NOMO-1 treated with DMSO at 0.1 percent for 48 hours (cell line): ENCODE data around the gene PHF3.

Experiments
- DNase-seq: peaks from one replicate; lab custom pipeline; 2025; ENCODE audit not compliant: unreplicated experiment; lab: John Stamatoyannopoulos, UW

Gene PHF3, protein sequence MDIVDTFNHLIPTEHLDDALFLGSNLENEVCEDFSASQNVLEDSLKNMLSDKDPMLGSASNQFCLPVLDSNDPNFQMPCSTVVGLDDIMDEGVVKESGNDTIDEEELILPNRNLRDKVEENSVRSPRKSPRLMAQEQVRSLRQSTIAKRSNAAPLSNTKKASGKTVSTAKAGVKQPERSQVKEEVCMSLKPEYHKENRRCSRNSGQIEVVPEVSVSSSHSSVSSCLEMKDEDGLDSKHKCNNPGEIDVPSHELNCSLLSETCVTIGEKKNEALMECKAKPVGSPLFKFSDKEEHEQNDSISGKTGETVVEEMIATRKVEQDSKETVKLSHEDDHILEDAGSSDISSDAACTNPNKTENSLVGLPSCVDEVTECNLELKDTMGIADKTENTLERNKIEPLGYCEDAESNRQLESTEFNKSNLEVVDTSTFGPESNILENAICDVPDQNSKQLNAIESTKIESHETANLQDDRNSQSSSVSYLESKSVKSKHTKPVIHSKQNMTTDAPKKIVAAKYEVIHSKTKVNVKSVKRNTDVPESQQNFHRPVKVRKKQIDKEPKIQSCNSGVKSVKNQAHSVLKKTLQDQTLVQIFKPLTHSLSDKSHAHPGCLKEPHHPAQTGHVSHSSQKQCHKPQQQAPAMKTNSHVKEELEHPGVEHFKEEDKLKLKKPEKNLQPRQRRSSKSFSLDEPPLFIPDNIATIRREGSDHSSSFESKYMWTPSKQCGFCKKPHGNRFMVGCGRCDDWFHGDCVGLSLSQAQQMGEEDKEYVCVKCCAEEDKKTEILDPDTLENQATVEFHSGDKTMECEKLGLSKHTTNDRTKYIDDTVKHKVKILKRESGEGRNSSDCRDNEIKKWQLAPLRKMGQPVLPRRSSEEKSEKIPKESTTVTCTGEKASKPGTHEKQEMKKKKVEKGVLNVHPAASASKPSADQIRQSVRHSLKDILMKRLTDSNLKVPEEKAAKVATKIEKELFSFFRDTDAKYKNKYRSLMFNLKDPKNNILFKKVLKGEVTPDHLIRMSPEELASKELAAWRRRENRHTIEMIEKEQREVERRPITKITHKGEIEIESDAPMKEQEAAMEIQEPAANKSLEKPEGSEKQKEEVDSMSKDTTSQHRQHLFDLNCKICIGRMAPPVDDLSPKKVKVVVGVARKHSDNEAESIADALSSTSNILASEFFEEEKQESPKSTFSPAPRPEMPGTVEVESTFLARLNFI (N-terminal part only)

GRCh38 chr6:63635588-63636517 lies at the start of gene PHF3:
TSS of gene PHF3 (plus strand) at chr6:63635802. CDS start at chr6:63646552, 10,750 bp downstream.
- DNase-seq, result peak; percentile 88

GRCh38 chr6:63589952-63590411 lies 45.6 kb upstream of the PHF3 start:
- no peak for DNase-seq

- DNase-seq, result no peak
Observed at GRCh38 chr6:63592886-63593285, 42.7 kb upstream of the PHF3 start.

GRCh38 chr6:63597141-63598048 lies 38.2 kb upstream of the PHF3 start:
- DNase-seq, result peak; percentile 11

- peak; percentile 61 for DNase-seq
Observed at GRCh38 chr6:63598049-63599036, 37.3 kb upstream of the PHF3 start.

DNA sequence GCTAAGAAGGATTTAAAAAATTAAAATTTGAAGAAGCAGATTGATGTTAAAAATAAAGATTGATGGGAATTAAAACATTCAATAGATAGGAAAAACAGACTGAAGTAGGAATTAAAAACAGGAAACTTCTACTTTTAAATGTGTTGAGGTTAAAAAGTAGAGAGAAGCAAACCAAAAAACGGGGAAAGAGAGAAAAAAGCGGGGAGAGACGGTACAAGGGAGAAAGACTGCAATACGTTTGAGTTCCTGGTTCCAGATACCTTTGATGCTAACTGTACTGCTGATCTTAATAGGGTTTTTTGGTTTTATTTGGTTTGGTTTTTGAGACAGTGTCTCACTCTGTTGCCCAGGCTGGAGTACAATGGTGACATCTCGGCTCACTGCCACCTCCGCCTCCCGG lies 36.4 kb upstream of the PHF3 start:
- DNase-seq, result no peak

DNA sequence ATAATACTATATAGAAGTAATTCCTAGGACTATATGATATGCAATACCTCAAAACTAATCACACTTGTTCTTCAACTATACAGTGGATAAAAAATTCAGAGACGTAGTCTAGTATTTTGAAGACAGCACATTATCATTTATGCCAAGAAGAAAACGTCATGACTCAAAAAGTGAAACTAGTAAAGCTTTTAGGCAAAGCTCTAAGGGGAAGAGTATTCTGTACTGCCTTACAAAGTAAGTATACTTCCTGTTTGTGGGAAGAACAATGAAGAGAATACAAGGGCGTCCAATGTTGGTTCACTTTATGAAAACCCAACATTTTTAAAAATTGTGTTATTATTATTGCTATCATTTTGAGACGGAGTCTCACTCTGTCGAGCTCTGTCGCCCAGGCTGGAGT lies 35.5 kb upstream of the PHF3 start:
- peak; percentile 35 for DNase-seq

GRCh38 chr6:63609231-63609630 lies 26.4 kb upstream of the PHF3 start:
- no peak for DNase-seq

DNA sequence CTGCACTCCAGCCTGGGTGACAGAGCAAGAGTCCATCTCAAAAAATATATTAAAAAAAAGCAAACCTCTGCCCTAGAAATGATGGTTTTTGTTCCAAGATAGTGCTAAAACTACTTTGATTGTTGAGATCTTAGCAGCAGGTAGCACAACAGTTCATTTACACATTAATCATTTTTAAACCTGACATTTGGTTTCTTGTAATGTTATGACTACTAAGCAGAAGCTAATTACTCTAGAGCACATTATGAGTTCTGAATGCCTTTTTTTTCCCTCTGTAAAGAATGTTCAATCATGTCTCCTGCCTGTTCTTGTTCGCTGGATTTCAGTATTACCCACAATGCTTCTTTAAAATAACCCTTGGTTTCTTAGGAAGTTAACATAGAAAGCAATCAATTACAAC lies 24.7 kb upstream of the PHF3 start:
- DNase-seq, result no peak

DNA sequence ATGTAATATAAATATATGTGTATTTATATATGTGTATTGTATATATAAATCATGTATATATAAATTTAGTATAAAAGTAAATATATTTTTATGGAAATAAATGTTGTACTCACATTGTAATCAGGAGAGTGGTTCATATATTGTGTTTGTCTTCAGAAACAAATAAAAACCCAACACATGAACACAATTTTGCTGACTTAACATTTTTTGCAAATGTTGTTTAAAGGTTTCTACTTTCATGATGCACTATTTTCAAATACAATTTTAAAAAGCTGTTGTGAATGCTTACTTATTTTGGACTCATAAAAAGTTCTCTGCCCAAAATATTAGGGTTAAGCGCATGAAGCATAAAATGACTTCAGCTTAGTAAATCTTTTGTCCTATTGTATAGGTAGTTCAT lies 24.0 kb upstream of the PHF3 start:
- DNase-seq, result no peak

DNA sequence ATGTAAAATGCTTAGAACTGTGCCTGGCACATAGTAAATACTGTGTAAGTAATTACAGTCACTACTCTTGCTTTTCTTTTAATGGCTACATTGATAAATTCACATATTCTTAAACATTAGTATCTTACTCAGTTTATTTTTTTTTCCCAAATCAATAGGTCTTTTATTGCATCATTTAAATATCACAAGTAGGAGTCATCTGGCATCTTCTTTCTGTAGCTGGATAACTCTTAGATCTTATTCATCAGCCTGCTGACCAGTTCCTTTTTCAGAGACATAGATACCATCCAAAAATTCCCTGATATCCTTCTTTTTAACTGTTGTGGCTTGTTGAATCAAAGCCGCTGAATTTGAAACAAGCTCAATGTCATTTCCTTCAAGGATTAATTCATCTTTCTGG lies 20.0 kb upstream of the PHF3 start:
- no peak for DNase-seq

GRCh38 chr6:63624091-63624490 lies 11.5 kb upstream of the PHF3 start:
- DNase-seq, result no peak

DNA sequence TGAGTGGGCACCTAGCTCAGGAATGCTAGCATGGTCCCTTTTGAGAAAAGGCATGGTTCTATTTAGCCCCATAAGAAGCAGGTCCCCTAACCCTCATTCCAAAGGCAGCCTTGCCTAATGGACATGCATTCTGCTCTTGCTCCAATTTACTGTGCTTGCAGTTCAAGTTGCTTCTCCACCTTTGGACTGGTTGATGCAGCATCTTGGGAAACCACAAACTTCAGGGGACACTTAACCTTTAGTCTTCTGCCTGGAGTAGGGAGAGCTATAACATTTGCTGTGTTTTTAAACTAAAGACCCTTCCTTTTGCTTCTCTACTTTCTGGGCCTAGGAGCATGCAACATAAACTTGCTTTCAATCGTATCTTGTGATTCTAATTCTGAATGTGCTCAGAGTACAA lies 5.1 kb upstream of the PHF3 start:
- no peak for DNase-seq

- no peak for DNase-seq
Observed at GRCh38 chr6:63634630-63635029, 972 bp upstream of the PHF3 start.

GRCh38 chr6:63635215-63635587 lies 401 bp upstream of the PHF3 start:
- no peak for DNase-seq

- DNase-seq, result no peak
Observed at GRCh38 chr6:63636518-63637021, 968 bp downstream of the PHF3 start.

GRCh38 chr6:63637865-63638445 lies 2.4 kb downstream of the PHF3 start:
- DNase-seq, result peak; percentile 2
